Measurements from ENCODE around the gene CHRDL1.
"Not testable (repeated sequence)": the region's sequence is repeated elsewhere in the genome, so short reads cannot be mapped to it uniquely, and the experiment has no call there.

CHRDL1 gene

GRCh38 chrX:110654280-110654679, 141.3 kb downstream of the CHRDL1 start:
- DNase-seq (ENCODE audit: low spot score), result not testable (repeated sequence)

DNA sequence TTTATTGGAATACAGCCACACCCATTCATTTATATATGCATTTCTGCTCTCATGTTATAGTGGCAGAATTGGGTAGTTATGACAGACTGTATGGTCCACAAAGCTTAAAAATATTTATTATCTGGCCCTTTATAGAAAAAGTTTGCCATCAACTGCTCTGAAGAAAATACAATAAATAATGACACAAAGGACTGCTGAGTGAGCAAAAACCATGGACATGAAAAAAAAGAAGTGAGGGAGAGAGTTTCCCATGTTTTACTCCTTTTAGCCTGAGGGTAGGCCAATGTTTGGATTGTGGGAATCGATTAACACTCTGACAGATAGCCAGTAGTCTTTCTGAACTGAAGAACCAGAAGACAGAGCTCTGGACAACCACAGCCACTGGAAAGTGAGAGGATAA, 149.2 kb downstream of the CHRDL1 start:
- DNase-seq (ENCODE audit: low spot score), result no peak

Measured in globus pallidus (tissue), 1 donor.